Glomerular visceral epithelial cell (primary cell): Measurements from ENCODE around the gene COL4A4.

ENCODE experiments used
- DNase-seq: peaks from one replicate; pipeline ENCODE4 v3.0.0-alpha.2; 2016; ENCODE audit errors: extremely low spot score

COL4A4 gene

DNA sequence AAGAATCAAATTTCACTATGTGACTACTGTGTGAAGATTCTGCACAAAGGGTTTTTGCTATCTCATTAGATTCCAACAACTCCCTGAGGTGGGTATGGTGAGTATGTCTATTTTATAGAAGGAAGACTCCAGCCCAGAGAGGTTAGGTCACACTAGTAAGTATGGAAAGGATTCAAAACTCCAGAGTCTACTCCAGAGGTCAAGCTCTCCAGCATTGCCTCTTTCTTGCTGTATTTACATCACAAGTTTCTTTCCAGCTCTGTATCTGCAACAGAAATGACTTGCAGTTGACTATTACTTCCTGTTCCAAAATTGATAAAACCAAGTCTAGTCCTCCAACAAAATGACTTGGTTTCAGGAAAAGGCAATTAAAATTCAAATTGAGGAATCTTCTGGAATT, 2.1 kb downstream of the COL4A4 start:
- no peak for DNase-seq

DNA sequence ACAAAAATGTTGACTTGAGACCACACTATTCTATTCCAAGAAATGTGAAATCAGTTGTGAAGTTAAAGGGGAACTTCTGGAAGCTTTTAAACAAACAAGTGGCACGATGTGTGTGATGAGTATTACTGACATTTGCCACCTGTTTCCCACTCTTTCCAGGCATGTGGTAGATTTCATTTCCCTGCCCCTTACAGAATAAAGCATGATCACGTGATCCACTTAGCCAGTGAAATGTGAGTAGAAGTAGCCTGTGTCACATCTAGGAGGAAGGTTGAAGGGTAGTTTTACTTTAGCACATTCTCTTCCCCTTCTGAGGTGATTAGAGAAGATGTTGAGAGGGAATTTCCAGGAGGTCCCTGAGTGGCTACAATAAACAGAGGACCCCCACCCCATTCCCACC, 3.8 kb downstream of the COL4A4 start:
- no peak for DNase-seq

DNA sequence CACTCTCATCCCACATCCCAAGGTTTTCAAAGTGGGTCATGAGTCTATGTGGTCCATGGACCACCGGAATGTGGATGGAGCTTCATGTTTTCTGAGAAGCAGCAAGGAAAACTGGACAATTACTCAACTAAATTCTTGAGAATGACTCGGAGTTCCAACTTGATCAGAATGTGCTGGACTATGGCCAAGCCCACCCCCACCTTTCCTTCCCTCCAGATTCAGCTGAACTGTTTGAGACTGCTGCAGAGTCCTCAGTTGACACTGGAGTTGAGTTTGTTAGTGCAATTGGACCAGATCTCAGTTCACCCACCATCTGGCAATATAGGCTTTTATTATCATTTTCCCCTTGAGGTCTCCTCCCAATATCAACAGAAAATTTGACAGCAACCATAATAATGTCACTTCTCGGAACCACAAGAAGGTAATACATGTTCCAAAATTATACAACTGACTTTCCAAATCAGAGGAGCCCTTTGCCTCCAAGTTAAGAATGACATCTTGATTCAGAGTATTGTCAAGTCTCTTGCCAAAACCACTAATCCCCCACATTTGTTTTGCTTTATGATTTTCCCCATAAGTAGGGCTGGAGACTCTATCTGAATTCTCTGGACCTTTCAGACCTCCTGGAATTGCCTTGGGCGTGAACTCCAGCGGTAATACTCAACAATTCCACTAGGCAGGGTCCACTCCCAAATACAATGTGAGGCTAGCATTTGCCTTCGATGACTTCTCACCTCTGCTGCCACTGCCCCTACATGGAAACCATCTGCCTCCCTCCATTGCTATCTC, 8.8 kb downstream of the COL4A4 start:
- DNase-seq: peak; percentile 31

DNA sequence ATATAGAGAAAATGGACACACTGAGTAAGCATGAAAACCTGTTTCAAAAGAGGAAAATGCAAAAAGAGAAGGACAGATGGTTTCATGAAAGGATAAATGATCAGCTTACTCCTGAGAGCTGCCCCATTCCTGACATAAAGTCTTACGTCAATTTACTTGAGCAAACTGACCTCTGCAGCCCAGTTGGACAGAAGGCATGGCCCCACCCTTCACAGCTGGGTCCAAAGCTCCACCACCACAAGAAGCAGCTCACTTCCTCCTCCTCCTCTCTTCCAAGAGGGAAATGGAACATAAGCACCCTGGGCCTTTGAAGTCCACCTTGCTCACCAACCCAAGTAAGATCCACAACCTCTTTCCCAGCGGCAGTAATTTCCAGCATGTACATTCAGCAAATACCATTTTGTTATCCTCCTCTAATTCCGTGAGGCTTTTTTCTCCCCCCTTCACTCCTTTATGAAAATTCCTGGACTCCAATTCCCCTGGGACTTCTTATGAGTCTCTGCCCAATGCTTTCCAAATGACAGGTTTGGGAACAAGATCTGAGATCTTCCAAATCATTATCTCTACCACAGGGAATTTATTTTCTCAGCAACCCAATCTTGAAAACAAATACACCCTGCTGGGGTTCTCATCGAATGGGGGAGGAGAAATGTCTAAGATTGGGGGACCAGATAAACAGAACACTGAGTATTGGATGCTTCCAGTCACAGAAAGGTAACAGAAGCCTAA, 10.1 kb downstream of the COL4A4 start:
- no peak for DNase-seq

DNA sequence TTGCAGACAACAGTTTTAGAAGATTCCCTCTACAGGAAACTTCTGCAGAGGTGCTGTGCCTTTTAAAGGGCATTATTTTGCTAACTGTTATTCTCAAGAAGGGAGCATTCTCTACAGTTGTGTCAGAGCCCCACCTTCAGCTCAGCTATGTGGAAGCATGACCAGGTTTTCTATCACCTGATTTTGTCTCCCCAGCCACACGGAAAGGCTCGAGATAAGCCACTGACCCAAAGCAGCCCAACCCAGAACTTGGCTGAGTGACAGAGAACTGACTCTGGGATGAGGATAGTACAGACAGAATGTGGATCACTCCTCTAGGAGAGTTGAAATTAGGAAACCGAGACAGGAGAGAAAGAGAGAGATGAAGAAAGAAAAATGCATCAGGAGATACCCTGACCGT, 10.7 kb downstream of the COL4A4 start:
- no peak for DNase-seq

DNA sequence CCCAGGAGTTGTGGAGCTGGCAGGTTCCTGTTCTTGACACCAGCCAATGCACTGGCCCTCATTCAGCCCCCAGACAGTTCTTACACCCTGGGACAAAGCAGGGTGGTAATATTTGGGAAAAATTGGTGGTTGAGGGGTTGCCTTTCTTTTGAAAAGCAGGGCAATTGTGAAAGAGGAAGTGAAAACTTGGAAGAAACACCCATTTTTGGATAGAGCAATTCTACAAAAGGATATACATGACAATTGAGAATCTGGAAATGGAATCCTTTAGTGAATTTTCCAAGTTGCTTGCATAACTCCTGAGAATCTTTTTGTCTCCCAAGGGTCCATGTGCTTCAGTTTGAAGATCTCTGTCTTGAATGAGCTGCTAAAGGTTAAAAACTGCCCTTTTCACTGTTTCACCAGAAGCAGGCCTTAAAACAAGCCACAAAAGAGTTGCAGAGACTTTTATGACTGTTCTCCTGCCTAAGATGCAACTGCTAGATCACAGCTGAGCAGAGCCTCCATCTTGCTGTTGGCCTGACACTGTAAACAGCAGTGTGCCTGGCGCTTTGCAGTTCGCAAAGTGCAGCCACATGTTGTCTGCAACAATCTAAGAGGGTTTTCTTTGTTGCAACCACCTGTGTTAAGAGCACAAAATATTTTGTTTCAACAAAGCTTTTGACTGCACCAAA, 11.8 kb downstream of the COL4A4 start:
- DNase-seq: no peak

GRCh38 chr2:227150222-227150936, 13.6 kb downstream of the COL4A4 start:
- DNase-seq: no peak

DNA sequence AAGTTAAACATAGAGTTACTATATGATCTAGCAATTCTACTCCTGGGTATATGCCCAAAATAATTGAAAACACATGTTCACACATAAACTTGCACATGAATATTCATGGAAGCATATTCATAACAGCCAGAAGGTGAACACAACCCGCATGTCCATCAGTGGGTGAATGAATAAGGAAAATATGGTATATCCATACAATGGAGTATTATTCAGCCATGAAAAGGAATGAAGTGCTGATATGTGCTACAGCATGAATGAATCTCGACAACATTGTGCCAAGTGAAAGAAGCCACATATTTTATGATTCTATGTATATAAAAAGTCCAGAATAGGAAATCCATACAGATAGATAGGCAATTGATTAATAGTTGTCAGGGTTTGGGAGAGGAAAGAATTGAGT, 15.9 kb downstream of the COL4A4 start:
- no peak for DNase-seq

DNA sequence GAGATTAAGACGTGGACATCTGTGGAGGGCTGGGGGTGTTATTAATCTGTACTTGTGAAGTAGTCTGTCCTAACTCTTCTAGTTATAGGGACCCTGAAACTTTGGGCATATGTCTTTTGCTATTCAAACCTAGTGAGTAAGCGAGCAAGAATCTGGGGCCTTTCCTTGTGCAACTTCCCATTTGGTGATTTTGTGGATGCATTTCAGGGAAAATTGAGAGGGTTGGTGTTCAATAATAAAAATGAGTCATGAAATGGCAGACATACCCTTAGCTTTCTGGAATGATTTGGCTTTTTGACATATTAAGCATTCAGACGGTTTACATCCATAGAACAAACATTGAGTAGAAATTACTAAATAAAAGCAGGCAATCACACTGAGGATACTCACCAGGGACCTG, 17.0 kb downstream of the COL4A4 start:
- no peak for DNase-seq

DNA sequence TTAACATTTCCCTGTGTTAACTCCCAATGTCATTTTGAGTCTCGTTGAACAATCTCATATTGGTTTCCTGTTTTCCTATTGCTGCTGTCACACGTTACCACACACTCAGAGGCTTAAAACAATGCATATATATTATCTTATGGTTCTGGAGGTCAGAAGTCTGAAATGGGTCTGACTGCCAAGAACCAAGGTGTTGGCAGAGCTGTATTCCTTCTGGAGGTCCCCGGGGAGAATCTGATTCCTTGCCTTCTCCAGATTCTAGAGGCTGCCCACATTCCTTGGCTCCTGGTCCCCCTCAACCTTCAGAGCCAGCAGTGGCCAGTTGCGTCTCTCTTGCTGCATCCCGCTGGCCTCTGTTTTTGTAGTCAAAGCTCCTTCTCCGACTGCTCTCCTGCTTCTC, 17.5 kb downstream of the COL4A4 start:
- DNase-seq: no peak

- DNase-seq: no peak
These were observed 20.1 kb downstream of the COL4A4 start for GRCh38 chr2:227143895-227144294.

GRCh38 chr2:227141301-227141700, 22.7 kb downstream of the COL4A4 start:
- DNase-seq: no peak

- DNase-seq: no peak
These were observed 29.4 kb downstream of the COL4A4 start for GRCh38 chr2:227134591-227134990.

DNA sequence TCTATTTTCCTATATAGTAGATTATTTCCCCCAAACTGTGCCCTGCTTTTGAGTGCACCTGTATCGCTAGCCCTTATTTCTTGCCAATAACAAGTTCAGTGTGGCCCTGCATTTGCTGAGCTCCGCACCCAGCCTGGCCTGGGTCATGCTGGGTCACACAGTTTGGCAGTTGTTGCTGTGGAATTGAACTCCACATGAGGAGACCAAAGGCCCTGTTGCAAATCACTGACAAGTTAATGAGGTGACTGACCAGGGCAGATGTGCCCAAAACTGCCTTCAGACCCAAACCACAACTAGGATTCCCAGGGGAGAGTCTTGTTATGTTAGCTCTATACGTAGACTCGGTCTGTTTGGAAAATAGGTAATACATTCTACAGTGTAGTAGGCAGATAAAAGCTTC, 31.0 kb downstream of the COL4A4 start:
- no peak for DNase-seq

- DNase-seq: no peak
These were observed 33.4 kb downstream of the COL4A4 start for GRCh38 chr2:227130636-227131035.

- DNase-seq: no peak
These were observed 36.8 kb downstream of the COL4A4 start for GRCh38 chr2:227127201-227127600.

GRCh38 chr2:227125506-227125905, 38.5 kb downstream of the COL4A4 start:
- DNase-seq: no peak

- no peak for DNase-seq
These were observed 39.2 kb downstream of the COL4A4 start for GRCh38 chr2:227124811-227125210.

DNA sequence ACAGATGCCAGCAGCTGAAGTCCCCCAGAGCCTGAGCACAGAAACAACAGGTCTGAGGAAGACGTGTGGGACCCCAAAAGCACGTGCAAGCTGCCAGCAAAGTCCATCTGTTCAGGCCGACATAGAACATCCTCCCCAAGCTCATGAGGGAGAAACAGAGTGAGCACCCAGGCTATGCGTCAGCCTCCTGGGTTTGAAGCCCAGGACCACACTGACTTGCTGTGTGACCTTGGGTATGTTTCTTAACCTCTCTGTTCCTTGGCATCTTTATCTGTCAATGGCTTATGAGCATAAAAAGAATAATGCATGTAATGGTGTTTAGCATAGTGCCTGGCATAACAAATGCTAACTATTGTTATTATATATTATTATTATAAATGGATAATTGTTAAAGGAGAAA, 40.3 kb downstream of the COL4A4 start:
- DNase-seq: no peak

DNA sequence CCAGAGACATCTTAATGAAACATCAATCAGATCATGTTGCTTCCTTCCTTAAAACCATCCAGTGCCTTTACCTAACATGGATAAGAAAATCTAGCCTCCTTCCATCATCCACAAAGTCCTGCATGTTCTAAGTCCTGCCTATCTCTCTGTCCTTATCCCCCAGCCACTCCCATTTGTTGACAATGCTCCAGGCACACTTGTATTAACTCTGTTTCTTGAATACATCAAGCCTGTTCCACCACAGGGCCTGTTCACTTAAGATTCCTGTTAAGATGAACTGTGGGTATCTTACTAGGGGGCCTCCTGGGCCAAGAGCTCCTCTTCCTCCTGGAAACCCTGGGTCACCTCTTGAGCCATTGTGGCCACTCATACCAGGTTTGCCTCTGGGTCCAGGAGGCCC, 45.7 kb downstream of the COL4A4 start:
- no peak for DNase-seq

DNA sequence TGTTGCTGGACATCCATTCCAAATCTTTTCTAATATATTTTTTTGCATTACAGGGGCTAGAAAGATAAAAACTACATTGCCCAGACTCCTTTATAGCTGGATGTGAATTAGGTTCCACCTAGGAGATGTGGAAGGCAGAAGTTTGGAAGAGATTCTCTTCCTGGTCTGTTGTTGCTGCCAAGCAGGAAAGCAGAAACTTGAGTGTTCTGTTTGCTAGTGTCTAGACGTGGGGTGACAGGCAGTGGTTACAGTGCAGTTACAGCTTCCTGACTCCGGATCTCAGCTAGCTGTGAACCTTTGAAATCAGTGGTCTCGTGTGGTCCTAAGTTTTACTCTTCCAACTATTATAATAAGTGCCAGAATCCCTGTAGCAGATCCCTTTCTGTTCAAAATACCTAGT, 46.2 kb downstream of the COL4A4 start:
- no peak for DNase-seq

DNA sequence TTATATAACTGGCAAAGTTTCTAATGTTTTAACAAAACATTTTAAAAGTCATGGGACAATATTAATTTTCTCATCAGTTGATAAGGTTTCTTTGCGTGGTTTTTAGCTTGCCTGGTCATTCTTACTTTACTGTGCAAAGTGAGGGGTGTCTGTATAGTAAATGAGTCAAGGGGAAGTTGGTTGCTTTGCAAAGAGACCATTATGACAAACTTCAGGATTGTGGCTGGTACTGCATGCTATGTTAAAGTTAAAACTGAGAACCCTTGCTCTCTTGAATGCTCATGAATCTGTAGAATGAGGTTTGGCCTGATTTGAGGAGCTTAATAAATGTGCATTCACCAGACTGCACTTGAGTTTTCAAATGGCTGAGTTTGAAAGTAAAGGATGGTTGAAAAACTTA, 47.0 kb downstream of the COL4A4 start:
- DNase-seq: no peak
